GM19240 (cell line): ENCODE data around the gene C1R.
"Not testable (repeated sequence)": the region's sequence is repeated elsewhere in the genome, so short reads cannot be mapped to it uniquely, and the experiment has no call there.

Source experiments
- DNase-seq: peaks from one replicate; pipeline ENCODE4 v3.0.0; 2011; ENCODE audit warnings: low spot score; ENCODE audit not compliant: insufficient read length

The C1R gene

DNA sequence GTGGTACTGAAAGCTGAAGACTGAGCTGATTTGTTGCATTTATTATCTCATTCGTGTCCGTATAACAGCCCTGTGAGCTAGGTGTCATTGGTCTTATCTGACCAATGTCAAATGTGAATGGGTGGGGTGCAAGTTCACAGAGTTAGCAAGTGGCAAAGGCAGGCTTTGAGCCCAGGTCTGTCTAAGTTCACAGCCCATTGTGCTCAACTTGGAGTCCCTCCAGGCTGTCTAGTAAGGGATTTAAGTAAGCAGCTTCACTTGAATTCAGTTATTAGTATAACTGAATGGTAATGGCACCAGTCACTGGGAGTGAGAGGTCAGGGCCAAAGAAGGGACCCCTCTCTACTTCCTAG is 23.3 kb downstream of the C1R start:
- no peak for DNase-seq

DNA sequence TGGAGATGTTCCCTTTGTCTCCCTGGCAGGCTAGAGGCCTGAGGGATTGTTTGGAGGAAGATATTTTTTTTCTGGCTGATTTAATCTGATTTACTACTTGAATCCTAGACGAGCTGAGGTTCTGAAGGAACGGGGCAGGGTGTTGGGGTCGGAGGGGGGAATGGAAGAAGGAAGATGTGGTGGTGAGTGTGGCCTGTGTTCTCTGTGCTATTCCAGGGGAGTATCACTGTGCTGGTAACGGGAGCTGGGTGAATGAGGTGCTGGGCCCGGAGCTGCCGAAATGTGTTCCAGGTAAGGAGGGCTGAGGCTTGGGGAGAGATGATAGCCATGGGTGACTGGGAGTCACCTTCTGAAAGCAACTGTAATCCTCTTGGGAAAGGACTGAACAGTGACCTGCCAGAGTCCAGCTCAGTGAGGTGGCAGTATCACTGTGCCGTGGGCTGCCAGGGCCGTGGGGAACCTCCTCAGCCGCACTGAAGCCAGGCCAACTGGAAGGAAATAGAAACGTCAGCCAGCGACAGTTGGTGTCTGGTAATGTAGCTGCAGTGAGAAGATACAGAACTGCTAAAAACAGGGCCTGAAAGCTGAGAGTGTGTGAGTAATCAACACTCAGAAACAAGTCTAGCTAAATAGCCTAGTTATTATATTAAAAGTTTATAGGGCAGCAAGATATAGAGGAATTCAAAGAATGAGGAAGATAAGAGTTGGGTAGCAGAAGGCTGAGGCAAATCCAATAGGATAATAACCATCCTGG is 23.8 kb downstream of the C1R start:
- no peak for DNase-seq

DNA sequence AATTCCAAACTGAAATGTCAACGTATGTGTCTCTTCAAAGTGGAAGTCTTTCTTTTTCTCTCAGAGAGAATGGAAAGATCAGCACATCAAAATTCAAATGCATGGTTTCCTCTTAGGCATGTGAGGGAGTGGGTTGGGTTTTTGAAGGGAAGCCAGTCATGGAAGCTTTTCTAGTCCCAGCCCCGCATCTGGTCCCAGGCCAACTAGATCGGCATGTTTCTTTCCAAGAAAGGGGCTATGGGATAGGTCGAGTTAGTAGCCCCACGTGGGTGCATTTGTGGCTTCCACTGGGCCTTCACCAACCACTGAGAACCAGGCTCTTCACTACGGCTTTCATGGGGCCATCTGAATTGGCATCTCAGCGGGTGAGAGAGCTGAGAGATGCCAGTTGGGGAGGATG is 25.1 kb downstream of the C1R start:
- DNase-seq = no peak

DNA sequence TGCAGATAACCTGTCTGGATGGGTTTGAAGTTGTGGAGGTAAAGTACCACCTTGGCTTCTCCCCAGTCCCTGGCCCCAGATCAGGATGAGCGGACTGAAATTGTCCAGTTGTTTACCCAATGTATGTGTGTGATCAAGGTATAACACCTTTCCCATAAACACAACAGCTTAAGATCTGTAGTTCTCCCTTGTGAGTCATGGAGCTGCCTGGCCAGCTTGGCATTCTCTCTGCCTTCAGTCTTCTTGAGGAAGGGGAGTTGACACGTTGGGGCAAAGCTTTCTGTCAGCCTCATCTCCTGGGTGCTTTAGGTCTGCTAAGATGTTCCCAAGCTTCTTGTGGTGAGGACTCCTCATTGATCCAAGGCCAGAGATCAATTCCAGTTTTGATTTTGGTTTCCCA is 25.6 kb downstream of the C1R start:
- DNase-seq = no peak

DNA sequence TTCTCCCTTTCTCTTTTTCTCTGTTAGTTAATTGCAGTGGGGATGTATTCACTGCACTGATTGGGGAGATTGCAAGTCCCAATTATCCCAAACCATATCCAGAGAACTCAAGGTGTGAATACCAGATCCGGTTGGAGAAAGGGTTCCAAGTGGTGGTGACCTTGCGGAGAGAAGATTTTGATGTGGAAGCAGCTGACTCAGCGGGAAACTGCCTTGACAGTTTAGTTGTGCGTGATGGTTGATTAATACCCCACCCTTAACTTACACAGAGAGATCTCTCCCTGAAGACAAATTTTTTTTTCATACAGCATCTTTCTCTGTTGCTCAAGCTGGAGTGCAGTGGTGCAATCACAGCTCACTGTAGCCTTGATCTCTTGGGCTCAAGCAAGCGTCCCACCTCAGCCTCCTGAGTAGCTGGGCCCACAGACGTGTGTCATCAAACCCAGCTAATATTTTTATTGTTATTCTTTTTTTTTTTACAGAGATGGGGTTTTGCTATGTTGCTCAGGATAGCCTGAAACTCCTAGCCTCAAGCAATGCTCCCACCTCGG is 27.1 kb downstream of the C1R start:
- no peak for DNase-seq

DNA sequence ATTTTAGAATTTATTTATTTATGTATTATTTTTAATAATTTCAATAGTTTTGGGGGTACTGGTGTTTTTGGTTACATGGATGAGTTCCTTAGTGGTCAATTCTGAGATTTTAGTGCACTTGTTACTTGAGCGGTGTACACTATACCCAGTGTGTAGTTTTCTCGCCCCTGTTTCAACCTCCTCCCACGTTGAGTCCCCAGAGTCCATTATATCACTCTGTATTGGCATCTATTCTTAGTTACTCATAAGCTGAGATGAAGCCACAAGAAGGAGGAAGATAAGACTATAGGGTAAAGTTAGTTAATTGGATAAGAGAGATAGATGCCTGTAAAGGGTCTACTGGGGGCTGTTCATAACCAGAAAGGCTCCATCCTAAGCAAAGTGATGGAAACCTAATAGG is 27.7 kb downstream of the C1R start:
- DNase-seq = no peak

DNA sequence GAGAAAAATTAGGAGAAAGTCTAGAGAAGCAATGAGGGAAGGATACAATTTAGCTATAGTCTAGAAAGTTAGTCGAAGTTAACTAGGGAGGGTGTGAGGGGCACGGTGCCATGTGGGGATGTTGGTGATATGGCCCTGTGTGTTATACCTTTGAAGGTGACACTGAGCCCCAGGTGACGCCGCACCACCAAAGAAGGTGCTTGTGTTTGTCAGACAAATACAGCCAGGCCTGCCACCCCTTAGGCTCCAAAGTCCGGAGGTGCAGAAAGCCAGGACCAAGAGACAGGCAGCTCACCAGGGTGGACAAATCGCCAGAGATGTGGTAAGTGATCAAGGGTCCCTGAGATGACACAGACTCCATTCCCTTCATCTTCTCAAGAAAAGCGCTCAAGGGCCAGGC is 30.6 kb downstream of the C1R start:
- no peak for DNase-seq

DNA sequence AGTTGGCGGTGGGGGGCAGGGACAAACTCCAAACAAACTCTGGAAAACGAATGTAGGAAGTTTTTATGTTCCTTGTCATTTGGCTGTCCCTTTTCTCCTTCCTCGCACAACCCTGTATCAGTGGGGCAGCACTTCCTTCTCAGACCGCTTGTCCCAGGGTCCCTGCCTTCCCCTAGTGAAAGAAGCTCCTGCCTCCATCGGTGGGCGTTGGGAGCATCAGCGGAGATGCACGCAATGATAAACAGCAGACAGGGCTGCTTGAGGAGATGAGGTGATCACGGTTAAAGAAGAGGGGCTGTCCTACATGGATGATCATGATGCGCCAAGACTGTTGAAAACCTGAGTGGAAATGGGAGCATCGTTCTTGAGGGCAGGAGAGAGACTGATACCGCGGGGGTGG is 31.1 kb downstream of the C1R start:
- no peak for DNase-seq

DNA sequence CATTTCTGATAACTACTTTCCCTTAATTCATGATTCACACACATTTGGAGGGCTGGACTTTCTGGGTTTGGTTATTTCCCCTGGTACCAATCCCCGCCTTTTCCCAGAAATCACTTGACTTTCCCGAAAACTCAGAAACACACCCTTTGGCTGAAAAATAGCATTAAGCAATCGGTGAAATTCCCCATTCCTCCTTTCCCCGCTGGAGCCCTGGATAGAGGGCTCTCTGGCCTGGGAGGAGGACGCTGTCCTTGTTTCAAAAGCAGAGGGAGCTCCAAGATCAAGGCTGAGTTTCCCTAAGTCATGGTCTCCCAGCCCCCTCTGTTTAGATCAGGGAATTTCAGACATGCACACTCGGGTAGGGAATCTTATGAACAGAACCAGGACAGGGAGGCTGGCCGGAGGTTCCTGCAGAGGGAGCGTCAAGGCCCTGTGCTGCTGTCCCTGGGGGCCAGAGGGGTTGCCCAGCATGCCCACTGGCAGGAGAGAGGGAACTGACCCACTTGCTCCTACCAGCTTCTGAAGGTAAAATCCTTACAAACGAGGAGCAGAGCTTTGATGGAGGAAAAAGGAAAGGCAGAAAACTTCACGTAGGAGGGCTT is 31.8 kb downstream of the C1R start, which contains the start of gene C1S:
C1S (plus strand) TSS at position 366 of the 602 bp plus-strand sequence. CDS start 1,195 bp downstream, outside the sequence.
- no peak for DNase-seq

DNA sequence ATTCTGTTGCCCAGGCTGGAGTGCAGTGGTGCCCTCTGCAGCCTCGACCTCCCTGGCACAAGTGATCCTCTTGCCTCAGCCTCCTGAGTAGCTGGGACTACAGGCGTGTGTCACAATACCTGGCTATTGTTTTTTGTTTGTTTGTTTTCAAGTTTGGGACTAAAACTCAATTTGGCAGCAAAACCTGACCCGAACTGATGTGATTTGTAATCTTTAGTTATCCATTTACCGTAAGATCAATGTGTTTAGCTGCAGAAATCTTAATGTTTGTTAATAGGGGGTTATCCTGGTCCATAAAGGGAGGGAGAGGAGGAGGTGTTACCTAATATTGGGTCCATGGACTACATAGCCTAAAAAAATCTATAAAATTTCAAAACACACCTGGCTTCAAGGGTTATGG is 32.5 kb downstream of the C1R start:
- DNase-seq = no peak

DNA sequence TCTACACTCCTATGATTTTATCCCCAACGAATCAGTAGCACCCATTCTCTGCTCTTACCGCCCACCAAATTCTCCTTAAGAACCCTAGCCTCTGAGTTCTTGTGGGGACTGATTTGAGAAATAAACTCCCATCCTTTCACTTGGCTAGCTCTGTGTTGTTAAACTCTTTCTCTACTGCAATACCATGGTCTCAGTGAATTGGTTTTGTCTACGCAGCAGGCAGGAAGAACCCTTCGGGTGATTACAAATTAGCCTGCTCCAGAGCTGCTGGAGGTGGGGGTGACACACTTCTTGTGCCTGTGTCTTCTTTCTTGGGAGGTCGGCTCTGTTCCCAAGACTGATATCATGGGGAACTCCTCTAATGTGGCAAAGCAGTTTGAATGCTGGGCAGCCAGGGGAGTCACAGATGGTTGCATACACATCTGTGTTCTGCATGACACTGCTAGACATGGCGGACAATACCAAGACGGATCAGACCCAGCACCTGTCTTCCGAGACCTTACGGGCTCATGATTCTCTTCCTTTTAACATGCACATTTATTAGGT is 33.3 kb downstream of the C1R start:
- DNase-seq = no peak

DNA sequence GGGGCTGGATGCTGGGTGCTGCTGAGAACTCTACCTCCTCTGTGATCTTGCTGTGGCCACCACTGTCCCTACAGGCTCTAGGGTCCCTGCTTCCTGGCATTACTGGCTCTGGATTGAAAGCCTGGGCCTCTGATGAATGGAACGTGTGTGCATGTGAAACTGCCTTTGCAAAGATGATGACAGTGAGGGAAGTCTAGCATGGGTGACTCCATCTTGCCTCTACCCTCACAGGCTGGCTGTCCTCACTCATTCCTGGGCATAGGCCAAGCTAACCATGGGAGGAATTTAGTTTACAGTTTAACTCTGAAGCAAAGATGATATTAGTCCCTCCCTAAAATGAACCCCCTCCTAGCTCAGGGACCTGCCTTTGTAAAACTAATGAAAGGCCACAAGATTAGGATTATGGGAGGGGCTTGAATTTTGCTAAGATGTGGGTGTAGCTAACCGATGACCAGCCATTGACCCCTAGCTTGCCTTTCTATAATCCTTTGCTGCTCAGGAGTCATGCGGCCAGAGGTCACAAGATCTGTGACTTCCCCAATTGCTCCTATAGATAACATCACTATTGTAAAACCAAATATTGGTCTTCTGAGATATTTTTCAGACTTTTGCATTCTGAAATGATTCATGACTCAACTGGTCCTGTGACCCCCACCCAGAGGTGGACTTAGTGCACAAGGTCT is 33.9 kb downstream of the C1R start:
- no peak for DNase-seq

DNA sequence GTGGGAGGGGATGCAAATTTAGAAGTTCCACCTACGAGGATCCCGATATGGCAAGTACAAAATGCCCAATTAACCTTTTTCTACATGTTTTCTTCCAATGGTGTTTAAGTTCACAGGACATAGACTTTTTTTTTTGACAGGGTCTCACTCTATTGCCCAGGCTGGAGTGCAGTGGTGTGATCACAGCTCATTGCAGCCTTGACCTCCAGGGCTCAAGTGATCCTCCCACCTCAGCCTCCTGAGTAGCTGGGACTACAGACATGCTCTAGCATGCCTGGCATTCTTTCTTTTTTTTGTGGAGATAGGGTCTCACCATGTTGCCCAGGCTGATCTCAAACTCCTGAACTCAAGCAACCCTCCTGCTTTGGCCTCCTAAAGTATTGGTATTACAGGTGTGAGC is 36.5 kb downstream of the C1R start:
- DNase-seq = not testable (repeated sequence)

DNA sequence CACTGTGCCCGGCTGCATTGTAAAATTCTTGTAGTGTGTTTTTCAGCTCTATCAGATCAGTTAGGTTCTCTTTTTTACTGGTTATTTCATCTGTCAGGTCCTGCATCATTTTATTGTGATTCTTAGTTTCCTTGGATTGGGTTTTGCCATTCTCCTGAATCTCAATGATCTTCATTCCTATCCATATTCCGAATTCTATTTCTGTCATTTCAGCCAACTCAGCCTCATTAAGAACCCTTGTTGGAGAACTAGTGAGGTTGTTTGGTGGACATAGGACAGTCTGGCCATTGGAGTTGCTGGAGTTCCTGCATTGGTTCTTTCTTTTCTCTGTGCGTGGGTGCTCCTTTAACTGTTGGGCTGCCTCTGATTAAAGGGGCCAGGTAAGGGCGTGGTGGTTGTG is 37.3 kb downstream of the C1R start:
- DNase-seq = no peak

DNA sequence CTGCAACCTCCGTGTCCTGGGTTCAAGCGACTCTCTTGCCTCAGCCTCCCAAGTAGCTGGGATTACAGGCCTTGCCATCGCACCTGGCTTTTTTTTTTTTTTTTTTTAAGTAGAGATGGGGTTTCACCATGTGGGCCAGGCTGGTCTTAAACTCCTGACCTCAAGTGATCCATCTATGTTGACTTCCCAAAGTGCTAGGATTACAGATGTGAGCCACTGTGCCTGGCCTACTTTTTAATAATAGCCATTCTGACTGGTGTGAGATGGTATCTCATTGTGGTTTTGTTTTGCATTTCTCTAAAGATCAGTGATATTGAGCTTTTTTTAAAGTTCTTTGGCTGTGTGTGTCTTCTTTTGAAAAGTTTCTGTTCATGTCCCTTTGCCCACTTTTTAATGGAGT is 42.3 kb downstream of the C1R start:
- DNase-seq = not testable (repeated sequence)

DNA sequence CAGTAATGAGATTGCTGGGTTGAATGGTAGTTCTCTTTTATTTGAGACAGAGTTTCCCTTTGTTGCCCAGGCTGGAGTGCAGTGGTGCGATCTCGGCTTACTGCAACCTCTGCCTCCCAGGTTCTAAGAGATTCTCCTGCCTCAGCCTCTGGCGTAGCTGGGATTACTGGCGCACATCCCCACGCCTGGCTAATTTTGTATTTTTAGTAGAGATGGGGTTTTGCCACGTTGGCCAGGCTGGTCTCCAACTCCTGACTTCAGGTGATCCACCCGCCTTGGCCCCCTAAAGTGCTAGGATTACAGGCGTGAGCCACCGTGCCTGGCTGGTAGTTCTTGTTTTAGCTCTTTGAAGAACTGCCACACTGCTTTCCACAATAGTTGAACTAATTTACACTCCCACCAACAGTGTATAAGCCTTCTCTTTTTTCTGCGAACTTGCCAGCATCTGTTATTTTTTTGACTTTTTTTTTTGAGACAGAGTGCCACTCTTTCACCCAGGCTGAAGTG is 42.7 kb downstream of the C1R start:
- DNase-seq = not testable (repeated sequence)

DNA sequence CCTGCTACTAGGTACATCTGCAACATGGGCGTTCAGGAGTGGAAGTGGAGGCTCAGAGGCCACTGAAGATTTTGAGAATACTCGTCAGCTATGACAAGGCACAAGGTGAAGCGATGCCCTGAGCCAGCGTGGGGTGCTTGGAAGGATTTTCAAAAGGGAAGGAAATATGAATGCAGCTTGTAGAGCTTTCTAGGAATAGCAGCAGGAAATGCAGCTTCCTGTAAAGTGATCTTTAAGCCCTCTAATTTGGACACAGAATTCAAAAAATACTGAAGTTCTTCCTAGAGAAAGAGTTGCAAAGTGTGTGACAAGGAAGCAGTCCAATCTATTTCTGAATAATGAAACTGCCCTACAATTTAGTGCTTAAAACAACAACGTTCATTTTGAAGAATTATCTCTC is 44.9 kb downstream of the C1R start:
- DNase-seq = no peak

DNA sequence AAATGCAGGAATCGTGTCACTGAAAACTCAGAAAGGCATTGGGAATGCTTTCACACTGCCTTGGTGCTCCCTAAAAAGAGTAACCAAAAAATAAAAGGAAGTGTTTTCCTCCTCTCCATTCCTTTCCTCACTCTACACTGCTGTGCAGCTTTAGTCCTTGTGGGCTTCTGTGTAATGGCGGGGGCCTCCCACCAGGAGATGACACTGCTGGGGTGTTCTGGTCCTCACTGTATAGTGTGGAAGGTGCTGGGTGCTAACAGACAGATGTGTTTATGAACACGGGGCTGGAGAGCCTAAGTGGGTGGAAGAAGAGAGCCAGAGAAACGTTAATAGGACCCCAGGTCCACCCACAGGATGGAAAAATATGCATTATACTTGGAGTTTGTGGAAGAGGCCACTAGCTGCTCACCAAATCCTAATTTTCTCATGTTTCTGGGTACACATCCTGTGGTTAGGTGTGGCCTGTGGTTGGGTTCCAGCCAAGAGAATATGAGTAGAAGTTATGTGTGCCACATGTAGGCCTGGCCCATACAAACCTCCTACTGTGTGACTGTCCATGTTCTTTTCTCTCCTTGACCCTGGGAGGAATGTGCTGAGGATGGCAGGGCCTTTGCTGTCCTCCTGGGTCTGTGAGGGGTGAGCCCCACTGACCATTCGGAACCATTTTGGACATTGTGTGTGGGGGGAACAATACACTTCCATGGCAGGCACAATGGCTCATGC is 45.7 kb downstream of the C1R start:
- no peak for DNase-seq

DNA sequence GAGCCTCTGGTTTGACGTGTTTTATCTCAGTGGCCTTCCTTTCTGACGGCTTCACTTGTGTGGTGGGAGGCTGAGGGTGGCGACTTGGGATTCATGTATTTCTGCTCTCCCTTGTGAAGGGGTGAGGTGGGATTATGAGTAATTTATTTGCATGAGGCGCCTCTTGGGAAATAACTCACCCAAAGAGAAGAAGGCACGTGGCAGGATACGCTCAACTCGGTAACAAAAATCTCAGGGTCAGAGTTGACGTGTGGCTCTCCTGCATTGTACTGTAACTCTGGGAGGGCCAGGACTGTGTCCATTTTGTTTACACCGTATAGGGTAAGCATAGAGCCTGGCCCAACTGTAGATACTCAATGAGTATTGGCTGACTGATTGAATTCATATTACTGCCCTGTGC is 46.3 kb downstream of the C1R start:
- no peak for DNase-seq

DNA sequence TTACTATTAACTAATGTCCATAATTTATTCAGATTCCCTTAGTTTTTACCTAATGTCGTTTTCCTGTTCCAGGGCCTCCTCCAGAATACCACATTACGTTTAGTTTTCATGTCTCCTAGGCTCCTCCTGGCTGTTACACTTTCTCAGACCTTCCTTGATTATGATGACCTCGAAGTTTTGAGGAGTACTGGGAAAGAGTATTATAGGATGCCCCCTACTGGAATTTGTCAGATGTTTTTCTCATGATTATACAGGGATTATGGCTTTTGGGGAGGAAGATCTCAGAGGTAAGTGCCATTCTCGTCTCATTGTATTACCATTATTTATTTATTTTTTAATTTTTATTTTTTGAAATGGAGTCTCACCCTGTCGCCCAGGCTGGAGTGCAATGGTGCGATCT is 49.4 kb downstream of the C1R start:
- DNase-seq = no peak

DNA sequence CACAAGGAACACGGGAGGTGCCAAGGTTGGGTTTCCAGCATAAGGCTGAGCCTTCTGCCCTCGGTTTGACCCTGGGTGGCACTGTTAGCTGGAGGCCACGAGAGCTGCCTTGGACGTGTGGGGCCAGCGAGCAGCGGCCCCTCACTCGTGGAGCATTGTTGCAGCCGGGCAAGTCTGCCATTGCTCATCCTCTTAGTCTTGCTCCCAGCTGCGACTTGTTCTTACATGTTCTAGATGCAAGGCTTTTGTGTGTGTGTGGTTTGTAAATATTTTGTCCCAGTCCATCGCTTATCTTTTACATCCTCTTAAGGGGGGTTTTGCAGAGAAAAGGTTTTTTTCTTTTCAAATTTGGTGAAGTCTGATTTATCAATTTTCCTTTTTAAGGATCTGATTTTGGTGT is 52.8 kb downstream of the C1R start:
- no peak for DNase-seq
